ENCODE data around the gene EMC9. TPM values are rescaled to one million over a fixed set of nuclear protein-coding genes. Genes with fewer than 3 reads are reported as not detected.

The EMC9 gene
- total RNA-seq, 6 donors from 2014 or later: 8.6 to 13.8 (median 12.0) TPM

DNA sequence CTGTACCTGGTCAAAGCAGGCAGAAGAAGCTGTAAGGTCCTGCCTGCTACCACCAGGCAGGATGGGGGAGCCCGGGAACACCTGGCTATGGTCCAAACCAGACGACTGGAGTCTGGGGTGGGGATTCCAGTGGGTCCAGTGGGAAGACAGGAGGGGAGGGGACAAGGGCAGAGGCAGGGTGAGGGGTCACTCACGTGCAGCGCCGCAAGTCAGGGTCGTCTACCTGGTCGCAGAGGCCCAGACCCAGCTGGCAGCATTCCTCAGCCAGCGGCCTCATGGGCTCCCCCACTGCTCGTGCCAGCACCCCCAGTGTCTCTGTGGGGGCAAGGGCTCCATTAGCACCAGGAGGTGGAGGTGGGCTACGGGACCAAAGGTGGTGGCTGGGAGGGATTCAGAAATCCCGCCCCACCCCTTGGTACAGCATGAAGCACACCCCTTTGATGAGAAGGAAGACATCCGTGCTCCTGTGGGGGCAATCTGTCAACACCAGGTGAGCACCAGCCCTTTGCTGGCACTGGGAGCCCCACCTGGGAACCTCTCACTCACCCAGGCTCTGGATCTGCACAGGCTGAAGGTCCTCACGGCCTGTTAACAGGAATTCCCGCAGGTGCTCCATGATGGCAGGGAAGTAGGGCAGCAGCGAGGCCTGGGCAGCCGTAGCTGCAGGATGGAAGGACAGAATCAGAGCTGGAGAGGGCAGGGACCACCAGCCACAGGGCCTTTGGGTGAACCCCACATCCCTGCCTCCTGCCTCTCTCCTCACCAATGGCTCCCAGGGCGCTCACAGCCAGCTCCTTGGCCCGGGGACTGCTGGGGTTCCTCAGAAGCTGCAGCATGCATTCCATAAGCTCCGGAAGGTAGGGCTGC lies 42.9 kb upstream of the EMC9 start:
- Histone ChIP-seq H3K36me3 (peaks cover 12 to 77% (median 69%) of the 10 kb centered on the region in 4 donors), H3K9me3 (no peaks in the 10 kb centered on the region), H3K4me3 (no peak overlapping the region), H3K27ac (no peak overlapping the region), H3K27me3 (no peaks in the 10 kb centered on the region), H3K4me1 (peaks cover 14 to 21% (median 17%) of the 10 kb centered on the region in 4 donors)
- DNase-seq (peak in 1 of 2 donors; percentile 57), ATAC-seq (ENCODE audit: low FRiP score in 2 of 2) (no peak)
- TF ChIP-seq, protein P1, sequence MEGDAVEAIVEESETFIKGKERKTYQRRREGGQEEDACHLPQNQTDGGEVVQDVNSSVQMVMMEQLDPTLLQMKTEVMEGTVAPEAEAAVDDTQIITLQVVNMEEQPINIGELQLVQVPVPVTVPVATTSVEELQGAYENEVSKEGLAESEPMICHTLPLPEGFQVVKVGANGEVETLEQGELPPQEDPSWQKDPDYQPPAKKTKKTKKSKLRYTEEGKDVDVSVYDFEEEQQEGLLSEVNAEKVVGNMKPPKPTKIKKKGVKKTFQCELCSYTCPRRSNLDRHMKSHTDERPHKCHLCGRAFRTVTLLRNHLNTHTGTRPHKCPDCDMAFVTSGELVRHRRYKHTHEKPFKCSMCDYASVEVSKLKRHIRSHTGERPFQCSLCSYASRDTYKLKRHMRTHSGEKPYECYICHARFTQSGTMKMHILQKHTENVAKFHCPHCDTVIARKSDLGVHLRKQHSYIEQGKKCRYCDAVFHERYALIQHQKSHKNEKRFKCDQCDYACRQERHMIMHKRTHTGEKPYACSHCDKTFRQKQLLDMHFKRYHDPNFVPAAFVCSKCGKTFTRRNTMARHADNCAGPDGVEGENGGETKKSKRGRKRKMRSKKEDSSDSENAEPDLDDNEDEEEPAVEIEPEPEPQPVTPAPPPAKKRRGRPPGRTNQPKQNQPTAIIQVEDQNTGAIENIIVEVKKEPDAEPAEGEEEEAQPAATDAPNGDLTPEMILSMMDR (IDR thresholded peaks at IDR 0.05): no peak
- no peak for TF ChIP-seq POLR2A (IDR thresholded peaks at IDR 0.05)
- no peak for TF ChIP-seq POLR2AphosphoS5 (IDR thresholded peaks at IDR 0.05)
- no peak for TF ChIP-seq EP300 (IDR thresholded peaks at IDR 0.05)
- 89 to 96% methylated on average over 5 to 19 of the region's 19 CpGs for WGBS, 2 donors

DNA sequence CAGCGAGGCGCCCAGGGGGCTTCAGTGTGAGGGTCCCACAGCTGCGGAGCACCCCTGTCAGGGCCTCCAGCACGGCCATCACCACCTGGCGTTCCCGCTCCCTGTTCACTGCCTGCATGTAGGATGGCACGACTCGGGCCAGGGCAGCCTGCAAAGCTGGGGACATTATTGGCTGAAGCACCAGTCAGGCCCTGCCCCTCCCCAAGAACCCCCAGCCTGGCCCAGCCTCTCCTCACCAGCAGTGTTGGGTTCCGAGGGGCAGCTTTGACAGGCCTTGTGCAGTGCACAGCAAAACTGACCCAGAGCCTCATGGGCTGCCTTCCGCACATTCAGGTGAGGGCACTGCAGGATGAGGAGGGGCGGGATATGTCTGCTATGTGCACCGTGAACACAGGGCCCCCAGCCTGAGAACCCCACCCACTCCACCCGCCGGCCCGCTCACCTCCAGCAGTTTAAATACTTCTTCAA lies 41.7 kb upstream of the EMC9 start:
- TF ChIP-seq POLR2A (IDR thresholded peaks at IDR 0.05) (no peak), POLR2AphosphoS5 (IDR thresholded peaks at IDR 0.05) (no peak), EP300 (IDR thresholded peaks at IDR 0.05) (no peak)
- TF ChIP-seq, protein P1 (IDR thresholded peaks at IDR 0.05): no peak
- Histone ChIP-seq H3K4me3 (no peak overlapping the region), H3K36me3 (peaks cover 14 to 90% (median 82%) of the 10 kb centered on the region in 4 donors), H3K27ac (no peak overlapping the region), H3K9me3 (no peaks in the 10 kb centered on the region), H3K27me3 (no peaks in the 10 kb centered on the region), H3K4me1 (peaks cover 6 to 10% (median 8%) of the 10 kb centered on the region in 4 donors)
- ATAC-seq (ENCODE audit: low FRiP score in 2 of 2): no peak
- 87 to 99% methylated on average over 9 to 15 of the region's 15 CpGs for WGBS, 2 donors
- DNase-seq: peak in 1 of 2 donors; percentile 71

DNA sequence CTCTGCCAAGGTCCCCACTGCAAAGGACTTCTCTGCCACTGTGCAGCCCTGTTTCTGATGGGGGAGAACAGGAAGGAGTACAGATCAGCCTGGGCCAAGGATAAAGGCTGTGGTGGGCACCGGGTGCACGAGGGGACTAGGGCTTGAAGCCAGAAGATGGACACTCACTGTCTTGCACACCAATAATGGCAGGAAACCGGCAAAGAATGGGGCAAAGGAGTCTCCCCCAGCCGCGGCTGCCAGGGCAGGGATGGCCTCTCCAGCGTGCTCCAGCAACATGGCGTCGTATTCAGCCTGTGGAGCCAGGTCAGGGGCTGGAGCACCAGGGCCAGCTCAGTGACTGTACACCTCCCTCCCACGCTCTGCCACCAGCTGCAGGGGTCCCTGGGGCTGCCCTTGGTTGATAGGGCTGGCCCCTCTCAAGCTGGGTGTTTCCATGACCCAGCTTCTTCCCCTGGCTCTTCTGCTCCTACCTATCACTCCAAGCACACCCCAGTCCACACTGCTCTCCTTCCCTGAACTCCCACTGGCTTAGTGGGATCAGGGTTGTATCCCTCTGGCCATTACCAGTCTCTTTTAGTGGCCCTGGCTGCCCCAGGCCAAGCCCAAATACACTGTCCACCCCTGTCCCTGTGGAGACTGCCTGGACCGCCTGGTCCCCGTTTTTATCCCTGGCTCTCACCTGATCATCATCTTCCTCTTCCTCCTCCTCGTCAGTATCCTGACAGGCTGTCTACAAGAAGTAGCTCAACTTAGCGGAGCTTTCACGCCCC lies 40.9 kb upstream of the EMC9 start:
- Histone ChIP-seq H3K4me3 (no peak overlapping the region), H3K27ac (no peak overlapping the region), H3K4me1 (peaks cover 0 to 2% (median under 1%) of the 10 kb centered on the region in 4 donors), H3K27me3 (no peaks in the 10 kb centered on the region), H3K36me3 (peaks cover 14 to 97% (median 89%) of the 10 kb centered on the region in 4 donors), H3K9me3 (no peaks in the 10 kb centered on the region)
- WGBS, 2 donors: 80 to 92% methylated on average over 10 to 14 of the region's 14 CpGs
- DNase-seq (peak in 1 of 2 donors; percentile 59), ATAC-seq (ENCODE audit: low FRiP score in 2 of 2) (no peak)
- TF ChIP-seq, protein P1 (IDR thresholded peaks at IDR 0.05): no peak
- TF ChIP-seq POLR2A (IDR thresholded peaks at IDR 0.05) (no peak), POLR2AphosphoS5 (IDR thresholded peaks at IDR 0.05) (no peak), EP300 (IDR thresholded peaks at IDR 0.05) (no peak)

DNA sequence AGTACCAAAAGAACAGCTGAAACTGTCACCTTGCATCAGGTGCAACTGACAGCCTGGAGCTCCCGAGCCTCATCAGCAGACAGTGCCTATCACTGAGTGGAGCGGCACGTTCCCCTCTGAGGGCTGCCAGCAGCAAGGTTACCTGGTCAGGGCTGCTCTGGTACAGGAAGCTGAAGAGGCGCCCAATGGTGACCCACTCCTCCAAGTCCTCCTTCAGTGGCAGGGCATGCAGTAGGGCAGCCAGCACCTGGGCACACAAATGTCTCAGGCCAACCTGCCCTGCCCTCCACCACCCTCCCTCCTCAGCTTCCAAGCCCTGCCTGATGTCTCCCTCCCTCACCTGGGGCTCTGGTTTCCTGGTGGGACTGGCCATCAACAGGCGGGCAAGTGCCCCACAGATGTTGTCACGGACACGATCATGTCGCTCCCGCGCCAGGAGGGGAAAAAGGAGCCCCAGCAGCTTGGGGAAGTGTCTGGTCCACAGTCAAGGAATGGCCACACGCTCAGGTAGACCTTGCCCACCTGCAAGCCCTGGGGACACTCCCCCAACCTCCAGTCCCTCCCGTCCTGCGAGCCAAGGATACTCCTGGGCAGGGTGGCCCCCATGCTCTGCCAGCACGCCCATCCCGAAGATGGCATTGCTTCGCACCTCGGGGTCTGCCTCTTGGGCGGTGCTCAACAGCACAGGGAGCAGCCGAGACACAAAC lies 40.1 kb upstream of the EMC9 start:
- TF ChIP-seq POLR2AphosphoS5 (IDR thresholded peaks at IDR 0.05): no peak
- TF ChIP-seq EP300 (IDR thresholded peaks at IDR 0.05): no peak
- ATAC-seq (ENCODE audit: low FRiP score in 2 of 2) (no peak), DNase-seq (peak in 1 of 2 donors; percentile 62)
- Histone ChIP-seq H3K4me1 (no peaks in the 10 kb centered on the region), H3K27me3 (no peaks in the 10 kb centered on the region), H3K4me3 (no peak overlapping the region), H3K36me3 (peaks cover 14 to 99% (median 94%) of the 10 kb centered on the region in 4 donors), H3K27ac (no peak overlapping the region), H3K9me3 (no peaks in the 10 kb centered on the region)
- WGBS, 2 donors: 89 to 91% methylated on average over 7 to 18 of the region's 19 CpGs

Data from upper lobe of left lung (tissue), 6 donors.